H1 (cell line): ENCODE measurements around the gene SLC43A1.

Experiments used
- EP300 ChIP-seq, 2 experiments: IDR thresholded peaks; 1 replicate in 1 of 2; 2 replicates in 1 of 2; pipeline ENCODE4 v1.6.1; 2011 to 2012; ENCODE audit warnings: low read depth in 2 of 2, low read length in 2 of 2, mild to moderate bottlenecking in 2 of 2, borderline replicate concordance in 1 of 2, inconsistent platforms in 1 of 2, moderate library complexity in 1 of 2
- TF ChIP-seq, protein P1 (sequence below): IDR thresholded peaks from 2 replicates; pipeline ENCODE4 v1.6.1; 2012; ENCODE audit warnings: inconsistent platforms

- TF ChIP-seq, protein P1, sequence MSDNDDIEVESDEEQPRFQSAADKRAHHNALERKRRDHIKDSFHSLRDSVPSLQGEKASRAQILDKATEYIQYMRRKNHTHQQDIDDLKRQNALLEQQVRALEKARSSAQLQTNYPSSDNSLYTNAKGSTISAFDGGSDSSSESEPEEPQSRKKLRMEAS, result no peak
- no peak for TF ChIP-seq EP300 (IDR thresholded peaks at IDR 0.05; ENCODE audit: borderline replicate concordance in 1 of 2, low read depth in 2 of 2, low read length in 2 of 2)
Measured at GRCh38 chr11:57462597-57462996, 52.9 kb downstream of the SLC43A1 start.
